GM21381 (cell line): ENCODE data around the gene HP.
"Not testable (repeated sequence)": the region's sequence is repeated elsewhere in the genome, so short reads cannot be mapped to it uniquely, and the experiment has no call there.

ENCODE experiments used
- ATAC-seq: cut with Tn5 transposase; IDR thresholded peaks from one replicate; pipeline ENCODE4 v1.9.1; 2021; ENCODE audit warnings: mild to moderate bottlenecking, moderate library complexity; ENCODE audit not compliant: unreplicated experiment

The HP gene, protein sequence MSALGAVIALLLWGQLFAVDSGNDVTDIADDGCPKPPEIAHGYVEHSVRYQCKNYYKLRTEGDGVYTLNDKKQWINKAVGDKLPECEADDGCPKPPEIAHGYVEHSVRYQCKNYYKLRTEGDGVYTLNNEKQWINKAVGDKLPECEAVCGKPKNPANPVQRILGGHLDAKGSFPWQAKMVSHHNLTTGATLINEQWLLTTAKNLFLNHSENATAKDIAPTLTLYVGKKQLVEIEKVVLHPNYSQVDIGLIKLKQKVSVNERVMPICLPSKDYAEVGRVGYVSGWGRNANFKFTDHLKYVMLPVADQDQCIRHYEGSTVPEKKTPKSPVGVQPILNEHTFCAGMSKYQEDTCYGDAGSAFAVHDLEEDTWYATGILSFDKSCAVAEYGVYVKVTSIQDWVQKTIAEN

GRCh38 chr16:72054254-72054847 is at the start of gene HP:
Gene HP (plus strand): TSS chr16:72054505. CDS start chr16:72054653, 148 bp downstream.
- not testable (repeated sequence) for ATAC-seq

DNA sequence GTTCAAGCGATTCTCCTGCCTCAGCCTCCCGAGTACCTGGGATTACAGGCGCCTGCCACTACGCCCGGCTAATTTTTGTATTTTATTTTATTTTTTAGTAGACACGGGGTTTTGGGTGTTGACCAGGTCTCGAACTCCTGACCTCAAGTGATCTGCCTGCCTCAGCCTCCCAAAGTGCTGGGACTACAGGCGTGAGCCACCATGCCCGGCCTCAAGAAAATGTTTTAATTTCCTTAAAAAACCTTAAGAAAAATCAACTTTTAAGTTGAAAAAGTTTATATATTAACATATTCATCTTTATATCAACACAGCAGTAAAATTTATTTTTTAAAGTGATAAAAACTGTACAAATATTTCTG is 46.3 kb upstream of the HP start:
- not testable (repeated sequence) for ATAC-seq

GRCh38 chr16:72008424-72009216 is 45.7 kb upstream of the HP start, which contains the start of gene DHODH:
Gene DHODH (plus strand): TSS chr16:72008744. CDS start chr16:72008765, 21 bp downstream.
- ATAC-seq: peak; percentile 99

GRCh38 chr16:72009779-72010178 is 44.5 kb upstream of the HP start:
- no peak for ATAC-seq

DNA sequence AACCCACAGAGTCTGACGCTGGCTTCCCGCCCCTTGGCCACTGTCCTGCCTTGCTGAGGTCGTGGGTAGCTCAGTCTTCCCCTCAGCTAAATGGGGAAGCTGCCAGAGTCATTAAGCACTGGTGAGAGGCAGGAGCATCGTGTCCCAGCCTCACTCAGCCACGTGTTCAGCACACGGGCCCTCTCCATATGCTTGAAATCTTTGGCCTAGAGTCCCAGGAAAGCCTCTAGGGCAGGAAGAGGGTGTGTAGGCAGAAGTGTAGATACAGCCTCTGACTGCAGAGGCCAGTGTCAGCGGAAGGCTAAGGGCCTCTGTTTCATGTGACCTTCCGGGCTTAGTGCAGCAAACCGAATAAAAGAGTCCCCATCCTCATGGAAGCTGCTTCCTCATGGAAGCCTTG is 41.7 kb upstream of the HP start:
- ATAC-seq: no peak

DNA sequence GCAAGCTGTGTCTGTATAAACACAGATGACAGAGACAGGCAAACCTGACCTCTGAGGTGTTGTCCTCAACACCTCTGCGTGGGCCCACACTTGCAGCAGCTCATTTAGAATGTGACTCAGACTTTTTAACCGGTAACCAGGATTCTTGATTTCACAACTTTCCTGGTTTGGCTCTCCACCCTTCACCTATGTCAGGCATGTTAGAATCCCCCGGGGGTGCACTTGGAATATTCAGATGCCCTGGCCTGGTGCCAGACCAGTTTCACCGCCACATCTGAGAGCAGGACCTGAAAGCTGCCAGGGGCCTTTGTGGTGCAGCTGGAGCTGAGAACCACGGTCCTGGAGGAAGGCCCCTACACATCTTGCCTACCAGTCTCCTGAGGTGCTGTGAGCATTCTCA is 40.9 kb upstream of the HP start:
- no peak for ATAC-seq

DNA sequence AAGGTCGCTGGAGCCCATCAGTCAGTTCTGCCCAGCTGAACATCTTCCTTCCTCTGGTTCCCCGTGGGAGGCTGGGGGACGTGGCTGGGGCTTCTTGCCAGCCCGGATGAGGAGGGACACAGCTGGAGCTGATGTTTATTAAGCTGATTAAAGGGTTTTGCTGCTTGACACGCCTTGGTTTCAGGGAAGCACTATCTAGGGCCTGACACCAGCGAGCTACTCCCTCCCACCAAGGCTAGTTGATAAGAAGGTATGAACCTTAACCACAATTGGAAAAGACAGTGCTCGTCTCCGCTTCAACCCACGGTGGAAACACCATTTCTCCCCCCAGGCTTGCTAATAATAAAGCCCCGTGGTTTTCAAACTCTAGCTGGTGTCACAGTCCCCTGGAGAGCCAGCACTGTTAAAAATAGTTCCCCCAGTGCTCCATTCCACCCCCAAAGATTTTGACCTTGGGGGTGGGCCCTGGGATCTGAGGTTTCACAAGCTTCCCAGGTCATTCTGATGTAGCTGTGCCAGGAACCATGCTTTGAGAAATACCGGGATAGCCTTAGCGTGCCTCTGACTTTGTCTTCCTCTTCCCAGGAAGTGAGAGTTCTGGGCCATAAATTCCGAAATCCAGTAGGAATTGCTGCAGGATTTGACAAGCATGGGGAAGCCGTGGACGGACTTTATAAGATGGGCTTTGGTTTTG is 40.3 kb upstream of the HP start:
- no peak for ATAC-seq

- ATAC-seq: no peak
Measured at GRCh38 chr16:72014675-72015074, 39.6 kb upstream of the HP start.

DNA sequence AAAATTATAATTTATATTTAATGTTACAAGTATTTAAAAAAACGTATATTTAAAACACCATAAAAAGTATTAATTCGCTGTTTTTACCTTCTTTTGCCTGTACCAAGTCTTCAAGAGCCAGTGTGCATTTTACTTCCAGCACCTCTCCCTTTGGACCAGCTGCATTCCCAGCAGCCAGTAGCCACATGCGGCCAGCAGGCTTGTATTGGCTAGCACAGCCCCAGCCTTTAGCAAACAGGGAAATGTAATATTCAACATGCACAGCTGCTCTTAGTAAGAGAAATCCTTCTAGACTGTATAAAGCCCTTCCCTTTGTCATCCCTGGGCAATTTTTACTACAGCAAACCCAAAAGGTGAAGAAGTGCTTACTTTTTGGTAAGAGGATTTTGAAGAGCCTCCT is 39.2 kb upstream of the HP start:
- ATAC-seq: no peak

GRCh38 chr16:72018470-72018869 is 35.8 kb upstream of the HP start:
- ATAC-seq: no peak

DNA sequence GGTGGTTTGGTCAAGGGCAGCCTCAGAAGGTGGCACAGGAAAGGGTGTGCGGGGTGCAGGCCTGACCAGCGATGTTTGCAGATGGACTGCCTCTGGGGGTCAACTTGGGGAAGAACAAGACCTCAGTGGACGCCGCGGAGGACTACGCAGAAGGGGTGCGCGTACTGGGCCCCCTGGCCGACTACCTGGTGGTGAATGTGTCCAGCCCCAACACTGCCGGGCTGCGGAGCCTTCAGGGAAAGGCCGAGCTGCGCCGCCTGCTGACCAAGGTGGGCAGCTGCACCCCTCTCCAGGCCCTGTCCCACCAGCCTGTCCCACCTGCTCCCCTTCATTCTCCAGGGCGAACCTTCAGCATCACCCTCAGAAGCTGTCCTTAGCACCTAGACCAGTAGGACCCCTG is 33.3 kb upstream of the HP start:
- ATAC-seq: no peak

DNA sequence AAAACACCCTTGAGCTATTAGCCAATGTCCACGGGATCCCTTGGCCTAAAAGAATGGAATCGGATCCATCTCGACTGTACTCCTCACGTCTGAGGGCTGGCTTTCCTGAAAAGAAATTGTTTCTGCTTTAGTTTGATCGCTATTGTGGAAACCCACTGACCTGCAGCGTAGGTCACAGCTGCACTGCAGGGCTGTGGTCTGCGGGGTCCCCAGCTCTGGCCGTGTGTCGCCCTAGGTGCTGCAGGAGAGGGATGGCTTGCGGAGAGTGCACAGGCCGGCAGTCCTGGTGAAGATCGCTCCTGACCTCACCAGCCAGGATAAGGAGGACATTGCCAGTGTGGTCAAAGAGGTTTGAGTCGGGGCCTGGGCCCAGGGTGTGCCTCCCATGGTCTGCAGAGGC is 32.2 kb upstream of the HP start:
- no peak for ATAC-seq

DNA sequence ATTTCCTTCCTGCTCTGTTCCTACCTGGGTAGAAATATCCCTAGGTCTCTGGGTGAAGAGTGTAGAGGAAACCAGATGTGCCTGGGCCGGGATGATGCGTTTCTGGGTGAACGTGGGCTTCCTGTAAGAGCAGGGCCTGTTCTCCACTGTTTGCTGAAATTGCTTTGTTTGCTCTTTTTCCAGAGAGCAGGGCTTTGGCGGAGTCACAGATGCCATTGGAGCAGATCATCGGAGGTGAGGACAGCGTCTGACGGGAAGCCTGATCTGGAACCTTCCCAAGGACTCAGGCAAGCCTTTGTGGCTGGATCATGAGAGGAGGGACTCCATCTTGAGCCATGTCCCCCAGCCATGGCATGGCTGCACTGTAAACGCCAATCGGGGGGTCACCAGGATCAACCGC is 30.3 kb upstream of the HP start:
- no peak for ATAC-seq

- no peak for ATAC-seq
Measured at GRCh38 chr16:72024862-72025382, 29.4 kb upstream of the HP start.

DNA sequence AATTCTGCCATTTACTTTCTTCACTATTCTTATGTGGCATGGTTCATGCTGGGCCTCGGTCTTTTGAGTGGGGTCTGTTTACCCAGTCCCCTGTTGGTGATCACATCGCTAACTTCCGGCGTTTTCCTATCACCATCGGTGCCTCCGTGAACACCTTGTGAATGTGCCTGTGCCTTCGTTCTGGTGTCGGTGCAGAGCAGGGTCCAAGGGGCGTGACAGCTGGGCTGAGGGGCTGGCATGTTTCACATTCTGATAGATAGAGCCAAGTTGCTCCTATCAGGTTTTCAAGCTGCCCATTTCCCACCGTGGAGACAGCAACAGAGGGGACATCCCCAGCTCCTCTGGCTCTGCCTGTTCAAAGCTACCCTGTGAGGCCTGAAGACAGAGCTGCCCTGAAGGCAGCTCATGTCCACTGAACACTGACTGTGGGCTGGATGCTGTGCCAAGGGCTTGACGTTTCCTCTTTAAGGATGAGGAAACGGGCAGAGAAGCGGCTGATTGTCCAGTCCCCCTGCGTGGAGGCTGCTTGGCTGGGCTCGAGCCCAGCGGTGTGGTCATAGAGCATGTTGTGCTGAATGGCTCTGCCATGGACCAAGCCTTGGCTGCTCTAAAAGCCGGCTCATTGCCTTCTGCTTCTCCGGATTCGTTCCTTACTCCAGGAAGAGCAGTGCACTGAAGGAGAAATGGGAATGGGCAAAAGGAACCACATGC is 28.7 kb upstream of the HP start:
- ATAC-seq: no peak

GRCh38 chr16:72027669-72028378 is 26.5 kb upstream of the HP start:
- ATAC-seq: no peak

DNA sequence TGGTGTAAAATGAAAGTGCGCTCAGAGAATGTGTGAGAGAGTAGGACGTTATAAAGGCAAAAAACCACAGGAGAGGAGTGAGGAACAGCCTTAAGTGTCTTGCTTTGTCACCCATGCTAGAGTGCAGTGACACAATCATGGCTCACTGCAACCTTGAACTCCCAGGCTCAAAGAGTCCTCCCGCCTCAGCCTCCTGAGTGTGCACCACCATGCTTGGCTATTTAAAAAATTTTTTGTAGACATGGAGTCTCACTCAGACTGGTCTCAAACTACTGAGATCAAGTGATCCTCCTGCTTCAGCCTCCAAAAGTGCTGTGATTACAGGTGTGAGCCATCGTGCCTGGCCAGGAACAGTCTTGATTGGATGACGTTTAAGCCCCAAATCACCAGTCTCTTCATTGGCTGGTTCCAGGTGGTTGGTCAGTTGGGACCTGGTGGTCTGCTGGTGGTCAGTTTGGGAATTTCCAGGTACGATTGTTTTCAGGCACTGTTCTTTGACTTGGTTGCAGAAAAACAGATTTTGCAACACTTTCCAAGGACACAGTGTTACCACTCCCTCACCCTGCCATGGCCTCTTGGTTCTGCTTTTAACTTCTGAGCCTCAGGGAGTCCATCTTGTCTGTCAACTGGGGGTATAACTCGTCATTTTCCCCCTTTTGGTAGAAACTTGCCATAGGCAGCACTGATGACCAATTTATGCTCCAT is 24.6 kb upstream of the HP start:
- ATAC-seq: no peak

- ATAC-seq: no peak
Measured at GRCh38 chr16:72033437-72033836, 20.9 kb upstream of the HP start.

DNA sequence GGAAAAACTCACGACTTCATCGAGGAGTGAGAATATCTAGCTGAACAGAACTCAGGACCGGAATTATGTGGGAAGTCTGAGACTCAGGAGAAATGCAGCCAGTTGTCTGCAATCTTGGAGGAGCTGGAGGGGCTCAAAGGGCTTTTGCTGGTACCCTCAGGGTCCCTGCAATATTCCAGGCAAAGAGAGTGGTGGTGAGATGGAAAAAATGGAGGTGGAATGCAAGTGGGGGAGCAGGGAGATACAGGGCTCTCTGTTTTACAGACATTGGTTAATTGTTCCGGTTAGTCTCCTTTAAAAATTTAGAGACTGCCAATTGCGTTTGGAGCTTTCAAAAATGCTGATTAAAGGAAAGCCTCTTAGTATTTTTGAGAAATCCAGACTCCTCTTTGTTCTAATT is 18.2 kb upstream of the HP start:
- no peak for ATAC-seq
